ENCODE measurements around the gene STT3A. TPM values are rescaled to one million over a fixed set of nuclear protein-coding genes. Genes with fewer than 3 reads are reported as not detected.

STT3A gene
- total RNA-seq, 1 experiment from 2014 or later = 229 TPM

DNA sequence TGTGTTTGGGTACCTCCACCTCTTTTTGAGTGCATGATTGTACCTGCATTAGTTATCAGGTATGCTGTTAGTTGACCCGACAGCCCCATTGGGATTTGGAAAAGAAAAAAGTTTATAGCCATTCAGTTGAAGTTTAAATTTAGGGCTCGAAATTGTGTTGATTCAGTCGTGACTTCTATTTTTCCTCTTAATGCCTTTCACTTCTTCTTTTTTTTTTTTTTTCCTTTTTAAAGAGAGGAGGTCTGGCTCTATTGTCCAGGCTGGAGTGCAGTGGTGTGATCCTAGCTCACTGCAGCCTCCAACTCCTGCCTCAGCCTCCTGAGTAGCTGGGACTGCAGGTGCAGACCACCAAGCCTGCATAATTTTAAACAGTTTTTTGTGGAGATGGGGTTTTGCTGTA, 2.3 kb downstream of the STT3A start:
- ChIA-PET POLR2A (no interaction called here), CTCF (no interaction called here)
- H3K36me3 ChIP-seq (ENCODE audit: control insufficient read depth, insufficient read depth, low read length) = peaks cover 8% of the 10 kb centered on the region
- no TSS peak for BruUV-seq (replicated peaks)
- peaks cover 4% of the 10 kb centered on the region; the same call in 1 of the 2 replicates for H3K4me1 ChIP-seq (ENCODE audit: control insufficient read depth, insufficient read depth, low read length)
- in situ Hi-C loops (cut with HindIII; ENCODE audit: low pct_unique_long_range_greater_than_20kb, low sequenced_read_pairs) (no loop called here), intact Hi-C loops (cut with micrococcal nuclease; ENCODE audit: unreplicated experiment) (no loop called here)
- TF ChIP-seq SIN3A (IDR thresholded peaks at IDR 0.05; ENCODE audit: borderline replicate concordance, insufficient read depth, low read depth, low read length) (no peak), TCF7L2 (IDR thresholded peaks at IDR 0.05; ENCODE audit: low read depth, low read length) (no peak), CTCF (IDR thresholded peaks at IDR 0.05) (no peak), POLR2AphosphoS5 (IDR thresholded peaks at IDR 0.05; ENCODE audit: low read depth, low read length) (no peak)
- no peak overlapping the region; the same call in 1 of the 2 replicates for H3K27ac ChIP-seq (ENCODE audit: low read length)
- no peaks in the 10 kb centered on the region for H3K27me3 ChIP-seq (ENCODE audit: control insufficient read depth, insufficient read depth, low read length)
- no peaks in the 10 kb centered on the region for H3K9me3 ChIP-seq (ENCODE audit: control insufficient read depth, insufficient read depth, low read depth, low read length)
- no peak overlapping the region for H3K4me3 ChIP-seq (ENCODE audit: low read depth in 2 of 2, low read length in 2 of 2)
- ATAC-seq (no peak), DNase-seq (ENCODE audit: low read depth, low spot score) (no peak)

- Histone ChIP-seq H3K9me3 (ENCODE audit: control insufficient read depth, insufficient read depth, low read depth, low read length) (no peaks in the 10 kb centered on the region), H3K4me1 (ENCODE audit: control insufficient read depth, insufficient read depth, low read length) (no peaks in the 10 kb centered on the region), H3K27me3 (ENCODE audit: control insufficient read depth, insufficient read depth, low read length) (no peaks in the 10 kb centered on the region), H3K36me3 (ENCODE audit: control insufficient read depth, insufficient read depth, low read length) (peaks cover 48% of the 10 kb centered on the region), H3K4me3 (ENCODE audit: low read depth in 2 of 2, low read length in 2 of 2) (no peak overlapping the region), H3K27ac (ENCODE audit: low read length) (no peak overlapping the region)
- DNase-seq (ENCODE audit: low read depth, low spot score) = no peak
- POLR2A ChIA-PET = no interaction called here
- no peak for ATAC-seq
- CTCF ChIA-PET = no interaction called here
- in situ Hi-C loops (cut with HindIII; ENCODE audit: low pct_unique_long_range_greater_than_20kb, low sequenced_read_pairs) (no loop called here), intact Hi-C loops (cut with micrococcal nuclease; ENCODE audit: unreplicated experiment) (no loop called here)
- BruUV-seq (replicated peaks) = no TSS peak
- TF ChIP-seq SIN3A (IDR thresholded peaks at IDR 0.05; ENCODE audit: borderline replicate concordance, insufficient read depth, low read depth, low read length) (no peak), TCF7L2 (IDR thresholded peaks at IDR 0.05; ENCODE audit: low read depth, low read length) (no peak), CTCF (IDR thresholded peaks at IDR 0.05) (no peak), POLR2AphosphoS5 (IDR thresholded peaks at IDR 0.05; ENCODE audit: low read depth, low read length) (no peak), REST (IDR thresholded peaks at IDR 0.05; ENCODE audit: insufficient read depth in 1 of 2, low read depth in 2 of 2, low read length in 1 of 2) (no peak)
Measured at GRCh38 chr11:125600663-125601062, 8.0 kb downstream of the STT3A start.
